Measurements from ENCODE around the gene BAZ1A. TPM values are rescaled to one million over a fixed set of nuclear protein-coding genes. Genes with fewer than 3 reads are reported as not detected.

Gene BAZ1A
- polyA plus RNA-seq, 2 of the 4 experiments (the other 2 are of a cell fraction), result 32.9 to 38.2 TPM

DNA sequence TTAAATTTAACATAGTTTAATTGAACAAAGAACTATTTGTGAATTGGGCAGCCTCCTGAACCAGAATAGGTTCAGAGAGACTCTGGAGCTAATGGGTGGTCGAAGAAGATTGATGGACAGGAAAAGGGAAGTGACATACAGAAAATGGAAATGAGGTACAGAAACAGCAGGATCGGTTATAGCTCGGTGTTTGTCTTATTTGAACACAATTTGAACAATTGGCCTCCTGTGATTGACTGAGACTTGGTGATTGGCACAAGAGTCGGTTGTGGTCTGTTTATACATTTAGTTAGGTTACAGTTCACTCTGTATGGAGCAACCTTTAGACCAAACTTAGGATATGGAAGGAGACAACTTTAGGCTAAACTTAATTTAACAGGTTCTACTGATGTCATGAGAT, 142.4 kb downstream of the BAZ1A start (continued):
- no peak for TF ChIP-seq TP53 (CRISPR knock-in tag; IDR thresholded peaks at IDR 0.05)

GRCh38 chr14:34723867-34724266, 151.3 kb downstream of the BAZ1A start:
- Histone ChIP-seq H3K27ac (no peak overlapping the region; a peak in 1 of 6 replicates), H3K4me2 (no peak overlapping the region), H3K4me3 (no peak overlapping the region), H3K4me1 (peaks cover 15% of the 10 kb centered on the region; the same call in 2 of the 3 replicates), H3K9me3 (no peaks in the 10 kb centered on the region)
- no peak for TF ChIP-seq REST (IDR thresholded peaks at IDR 0.05)
- TF ChIP-seq CEBPB (IDR thresholded peaks at IDR 0.05), result no peak
- TF ChIP-seq HOXA7 (CRISPR knock-in tag; IDR thresholded peaks at IDR 0.05), result no peak
- no peak for TF ChIP-seq ZFP36 (IDR thresholded peaks at IDR 0.05; ENCODE audit: borderline replicate concordance, partially characterized antibody)
- TF ChIP-seq JUNB (IDR thresholded peaks at IDR 0.05), result no peak
- DNase-seq (ENCODE audit: low read depth in 1 of 2, low spot score in 1 of 2) (no peak), FAIRE-seq (no peak), ATAC-seq (no peak)
- ChIA-PET POLR2A (interaction anchor here (1.8 kb wide), 1 partner anchor 31 kb away, joined by 9 read pairs; no protein-coding TSS in a partner anchor), CTCF (interaction anchor here (1.1 to 6.3 kb wide), 12 partner anchors 9 to 406 kb away, joined by 3 to 120 read pairs (median 8); partner anchors contain the start of gene CFL2)
- 92% methylated on average over 3 of the region's 3 CpGs for WGBS (ENCODE audit: missing lambda C conversion rate)

GRCh38 chr14:34722723-34723545, 152.2 kb downstream of the BAZ1A start:
- DNase-seq (ENCODE audit: low read depth in 1 of 2, low spot score in 1 of 2) (peak; percentile 70 to 84), ATAC-seq (peak; percentile 84 to 86), FAIRE-seq (peak; percentile 86)
- TF ChIP-seq, protein P1, sequence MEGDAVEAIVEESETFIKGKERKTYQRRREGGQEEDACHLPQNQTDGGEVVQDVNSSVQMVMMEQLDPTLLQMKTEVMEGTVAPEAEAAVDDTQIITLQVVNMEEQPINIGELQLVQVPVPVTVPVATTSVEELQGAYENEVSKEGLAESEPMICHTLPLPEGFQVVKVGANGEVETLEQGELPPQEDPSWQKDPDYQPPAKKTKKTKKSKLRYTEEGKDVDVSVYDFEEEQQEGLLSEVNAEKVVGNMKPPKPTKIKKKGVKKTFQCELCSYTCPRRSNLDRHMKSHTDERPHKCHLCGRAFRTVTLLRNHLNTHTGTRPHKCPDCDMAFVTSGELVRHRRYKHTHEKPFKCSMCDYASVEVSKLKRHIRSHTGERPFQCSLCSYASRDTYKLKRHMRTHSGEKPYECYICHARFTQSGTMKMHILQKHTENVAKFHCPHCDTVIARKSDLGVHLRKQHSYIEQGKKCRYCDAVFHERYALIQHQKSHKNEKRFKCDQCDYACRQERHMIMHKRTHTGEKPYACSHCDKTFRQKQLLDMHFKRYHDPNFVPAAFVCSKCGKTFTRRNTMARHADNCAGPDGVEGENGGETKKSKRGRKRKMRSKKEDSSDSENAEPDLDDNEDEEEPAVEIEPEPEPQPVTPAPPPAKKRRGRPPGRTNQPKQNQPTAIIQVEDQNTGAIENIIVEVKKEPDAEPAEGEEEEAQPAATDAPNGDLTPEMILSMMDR (IDR thresholded peaks at IDR 0.05), result peak; percentile 83
- TF ChIP-seq SMC3 (IDR thresholded peaks at IDR 0.05) (peak; percentile 87), PBX3 (IDR thresholded peaks at IDR 0.05) (no peak), POLR2A (IDR thresholded peaks at IDR 0.05; ENCODE audit: low read length) (no peak), RAD21 (conservative IDR thresholded peaks at IDR 0.05 in 1 of 2, IDR thresholded peaks at IDR 0.05 in 1 of 2) (peak; percentile 80 to 82)
- no peak overlapping the region for H3K4me3 ChIP-seq
- peaks cover 17% of the 10 kb centered on the region; the same call in 2 of the 3 replicates for H3K4me1 ChIP-seq
- H3K9me3 ChIP-seq, result no peaks in the 10 kb centered on the region
- 3% methylated on average over 10 of the region's 10 CpGs for WGBS (ENCODE audit: missing lambda C conversion rate)
- peak overlapping the region; percentile 64 for H3K4me2 ChIP-seq
- ChIA-PET CTCF (interaction anchor here (0.6 to 6.3 kb wide), 50 partner anchors 9 to 698 kb away, joined by 3 to 120 read pairs (median 4); partner anchors contain the start of genes BAZ1A, CFL2 and SRP54), POLR2A (interaction anchor here (0.6 to 1.8 kb wide), 4 partner anchors 8 to 123 kb away, joined by 3 to 9 read pairs (median 4); partner anchors contain the start of gene CFL2)
- H3K27ac ChIP-seq, result peak overlapping the region; percentile 59 to 78

DNA sequence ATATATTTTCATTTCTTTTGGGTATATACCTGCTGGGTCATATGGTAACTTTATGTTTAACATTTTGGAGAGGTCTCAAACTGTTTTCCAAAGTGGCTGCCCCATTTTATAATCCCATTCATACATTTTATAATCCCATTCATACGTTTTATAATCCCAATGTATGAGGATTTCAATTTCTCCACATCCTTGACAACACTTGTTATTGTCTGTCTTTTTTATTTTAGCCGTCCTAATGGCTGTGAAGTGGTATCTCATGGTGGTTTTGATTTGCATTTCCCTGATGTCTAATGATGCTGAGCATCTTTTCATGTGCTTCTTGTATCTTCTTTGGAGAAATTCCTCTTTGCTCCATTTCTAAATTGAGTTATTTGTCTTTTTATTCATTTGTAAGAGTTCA, 154.0 kb downstream of the BAZ1A start:
- ATAC-seq (no peak), DNase-seq (ENCODE audit: low read depth in 1 of 2, low spot score in 1 of 2) (no peak), FAIRE-seq (no peak)
- Histone ChIP-seq H3K9me3 (no peaks in the 10 kb centered on the region), H3K4me3 (no peak overlapping the region), H3K4me2 (no peak overlapping the region), H3K27ac (no peak overlapping the region), H3K4me1 (peaks cover 17% of the 10 kb centered on the region; the same call in 2 of the 3 replicates)
- CTCF ChIA-PET, result no interaction called here
- POLR2A ChIA-PET, result no interaction called here
- 76% methylated on average over 2 of the region's 2 CpGs for WGBS (ENCODE audit: missing lambda C conversion rate)
- TF ChIP-seq KDM1A (IDR thresholded peaks at IDR 0.05; ENCODE audit: low read depth) (no peak), FOSB (CRISPR knock-in tag; IDR thresholded peaks at IDR 0.05) (no peak), FOXS1 (CRISPR knock-in tag; IDR thresholded peaks at IDR 0.05) (no peak), ZFP36 (IDR thresholded peaks at IDR 0.05; ENCODE audit: borderline replicate concordance, partially characterized antibody) (peak; percentile 29)
